NOMO-1 treated with DMSO at 0.1 percent for 48 hours (cell line): ENCODE measurements around the gene BTN2A1.
"Not testable (repeated sequence)": the region's sequence is repeated elsewhere in the genome, so short reads cannot be mapped to it uniquely, and the experiment has no call there.

Experiments used
- DNase-seq: peaks from one replicate; lab custom pipeline; 2025; ENCODE audit not compliant: unreplicated experiment; lab: John Stamatoyannopoulos, UW

The BTN2A1 gene

DNA sequence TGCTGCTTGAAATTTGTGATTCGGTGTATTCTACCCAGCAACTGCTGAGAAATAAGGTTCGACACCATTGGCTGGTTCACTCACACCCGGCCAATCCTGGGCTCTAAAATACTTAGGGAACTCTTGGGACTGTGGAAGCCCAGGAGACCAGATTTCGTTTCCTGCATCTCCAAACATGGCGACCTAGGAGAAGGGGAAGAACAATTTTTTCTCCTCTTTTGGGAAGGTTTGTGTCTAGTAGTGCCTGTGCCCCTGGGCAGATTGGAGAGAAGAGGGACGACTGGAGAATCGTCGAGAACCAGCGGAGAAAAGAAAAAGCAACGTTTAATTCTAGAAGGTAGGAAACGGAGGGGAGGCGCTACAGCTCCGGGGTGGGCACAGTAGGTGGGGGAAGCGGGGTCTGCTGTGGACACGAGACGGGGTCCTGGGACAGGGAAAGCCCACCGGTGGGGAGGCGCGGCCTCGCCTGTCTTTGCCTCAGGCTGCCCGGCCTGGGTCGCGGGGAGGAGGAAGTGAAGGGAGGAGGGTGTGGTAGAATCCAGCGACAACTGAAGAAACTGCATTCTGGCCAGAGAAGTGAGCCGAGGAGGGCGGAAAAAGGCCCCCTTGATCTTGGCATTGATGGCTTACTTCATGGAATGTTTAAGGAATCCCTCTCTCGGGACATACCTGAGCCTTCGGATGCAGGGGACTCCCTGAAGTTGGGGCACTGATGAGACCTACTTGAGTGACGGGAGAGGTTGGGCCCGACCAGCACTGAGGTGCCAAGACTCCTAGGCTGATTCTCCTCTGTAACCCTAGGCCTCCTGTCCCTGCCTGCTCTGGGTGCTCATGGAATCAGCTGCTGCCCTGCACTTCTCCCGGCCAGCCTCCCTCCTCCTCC lies at the start of gene BTN2A1:
Gene BTN2A1 (plus strand): TSS at position 150 of the 883 bp plus-strand sequence. CDS start 682 bp downstream, at position 832.
- peak; percentile 88 for DNase-seq

DNA sequence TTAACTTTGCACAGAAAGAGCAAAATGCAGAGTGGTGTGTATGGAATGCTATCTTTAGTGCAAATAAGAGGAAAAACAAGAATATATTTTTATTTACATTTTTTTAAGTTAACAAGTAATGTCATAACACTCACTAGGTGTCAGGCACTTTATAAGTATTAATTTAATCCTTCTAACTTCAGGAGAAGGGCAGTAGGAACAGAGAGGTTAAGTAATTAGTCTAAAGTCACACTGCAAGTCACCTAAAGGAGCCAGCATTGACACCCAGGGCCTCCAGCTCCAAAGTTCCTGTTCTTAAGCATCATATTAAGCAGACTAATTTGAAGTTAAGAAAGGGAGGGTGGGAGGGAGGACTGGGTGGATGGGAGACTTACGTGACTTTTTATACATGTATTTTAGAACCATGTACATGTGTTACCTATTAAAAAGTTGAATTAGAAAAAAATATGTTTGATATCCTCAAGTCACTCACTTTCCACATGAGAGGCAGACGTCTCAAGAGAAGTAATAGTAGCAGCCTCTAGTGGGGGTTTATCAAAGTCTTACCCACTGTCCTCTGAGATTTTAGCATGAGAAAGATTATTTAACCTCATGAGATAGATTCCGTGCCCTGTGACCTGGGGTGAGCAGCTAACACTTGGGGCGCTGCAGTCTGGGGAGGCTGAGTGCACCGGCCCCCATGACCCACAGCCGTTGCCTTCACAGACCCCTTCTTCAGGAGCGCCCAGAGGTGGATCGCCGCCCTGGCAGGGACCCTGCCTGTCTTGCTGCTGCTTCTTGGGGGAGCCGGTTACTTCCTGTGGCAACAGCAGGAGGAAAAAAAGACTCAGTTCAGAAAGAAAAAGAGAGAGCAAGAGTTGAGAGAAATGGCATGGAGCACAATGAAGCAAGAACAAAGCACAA lies 48.7 kb upstream of the BTN2A1 start:
- no peak for DNase-seq

DNA sequence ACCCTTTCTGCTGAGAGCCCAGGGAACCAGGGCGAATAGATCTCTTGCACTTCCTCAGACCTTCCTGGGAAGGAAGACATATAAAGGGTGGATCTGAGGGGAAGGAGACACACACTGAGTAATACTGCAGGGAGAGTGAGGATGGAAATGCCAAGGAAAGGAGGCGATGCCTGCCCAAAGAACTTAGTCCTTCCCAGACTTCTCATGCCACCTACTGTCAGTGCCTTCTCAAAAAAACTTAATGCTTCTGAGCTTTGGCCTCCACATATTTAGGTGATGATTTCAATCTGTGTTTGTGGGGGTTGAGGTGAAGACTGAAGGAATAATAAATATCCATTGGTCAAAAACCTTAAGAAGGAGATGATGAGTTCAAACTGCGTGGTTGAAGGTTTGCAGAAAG lies 46.0 kb upstream of the BTN2A1 start:
- no peak for DNase-seq

DNA sequence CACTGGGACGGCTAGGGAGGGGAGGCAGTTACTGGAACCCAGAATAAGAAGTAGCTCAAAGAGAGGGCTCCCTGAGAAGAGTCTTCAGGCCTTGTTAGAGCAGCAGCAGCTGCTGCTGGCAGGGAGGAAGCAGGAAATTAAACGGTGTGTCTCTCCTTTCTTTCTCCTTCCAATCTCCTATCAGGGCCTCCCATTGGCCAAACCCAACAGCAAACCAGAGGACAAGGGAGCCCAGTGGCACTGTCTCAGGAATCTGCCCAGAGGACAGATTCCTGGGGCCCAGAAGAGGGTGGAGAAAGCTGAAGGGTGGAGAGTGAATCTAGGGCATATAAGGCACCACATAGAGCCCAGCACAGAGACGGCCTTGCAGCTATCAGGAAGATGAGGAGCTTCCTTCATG lies 45.5 kb upstream of the BTN2A1 start:
- no peak for DNase-seq

DNA sequence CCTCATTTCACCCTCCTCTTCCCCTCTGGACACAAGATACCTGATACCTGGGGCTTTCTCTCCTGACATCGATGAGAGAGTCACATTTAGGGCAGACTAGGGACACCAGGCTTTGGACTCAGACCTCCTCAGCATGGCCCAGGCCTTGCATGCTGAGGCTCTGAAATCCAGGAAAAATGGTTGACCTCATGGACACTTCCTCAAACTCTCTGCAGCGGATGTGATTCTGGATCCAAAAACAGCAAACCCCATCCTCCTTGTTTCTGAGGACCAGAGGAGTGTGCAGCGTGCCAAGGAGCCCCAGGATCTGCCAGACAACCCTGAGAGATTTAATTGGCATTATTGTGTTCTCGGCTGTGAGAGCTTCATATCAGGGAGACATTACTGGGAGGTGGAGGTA lies 44.8 kb upstream of the BTN2A1 start:
- DNase-seq = no peak

DNA sequence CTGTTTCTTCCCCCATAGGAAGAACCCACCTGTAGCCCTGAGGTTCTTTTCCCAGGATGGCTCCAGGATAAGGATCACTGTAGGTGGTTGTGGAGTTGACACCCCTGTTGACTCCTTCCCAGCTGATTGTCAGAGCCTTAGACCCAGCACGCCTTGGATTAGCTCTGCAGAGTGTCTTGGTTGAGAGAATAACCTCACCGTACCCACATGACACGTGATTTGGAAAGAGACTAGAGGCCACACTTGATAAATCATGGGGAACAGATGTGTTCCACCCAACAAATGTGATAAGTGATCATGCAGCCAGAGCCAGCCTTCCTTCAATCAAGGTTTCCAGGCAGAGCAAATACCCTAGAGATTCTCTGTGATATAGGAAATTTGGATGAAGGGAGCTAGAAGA lies 43.5 kb upstream of the BTN2A1 start:
- no peak for DNase-seq

DNA sequence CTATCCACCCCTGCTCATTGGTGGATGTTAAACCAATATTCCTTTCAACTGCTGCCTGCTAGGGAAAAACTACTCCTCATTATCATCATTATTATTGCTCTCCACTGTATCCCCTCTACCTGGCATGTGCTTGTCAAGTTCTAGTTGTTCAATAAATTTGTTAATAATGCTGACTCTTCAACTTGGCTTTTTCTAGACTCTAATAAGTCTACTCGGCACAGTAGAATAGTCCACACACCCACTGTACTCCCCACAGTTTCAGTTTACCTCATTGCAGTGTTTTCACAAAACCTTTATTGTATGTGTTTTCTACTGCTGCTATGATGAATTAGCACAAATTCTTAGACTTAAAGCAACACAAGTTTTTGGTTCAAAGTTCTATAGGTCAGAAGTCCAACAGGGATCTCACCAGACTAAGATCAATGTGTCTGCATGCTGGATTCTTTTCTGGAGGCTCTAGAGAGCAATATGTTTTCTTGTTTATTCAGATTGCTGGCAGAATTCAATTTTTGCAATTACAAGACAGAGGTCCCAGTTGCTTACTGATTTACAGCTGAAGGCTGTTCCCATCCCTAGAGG lies 42.6 kb upstream of the BTN2A1 start:
- DNase-seq = no peak

DNA sequence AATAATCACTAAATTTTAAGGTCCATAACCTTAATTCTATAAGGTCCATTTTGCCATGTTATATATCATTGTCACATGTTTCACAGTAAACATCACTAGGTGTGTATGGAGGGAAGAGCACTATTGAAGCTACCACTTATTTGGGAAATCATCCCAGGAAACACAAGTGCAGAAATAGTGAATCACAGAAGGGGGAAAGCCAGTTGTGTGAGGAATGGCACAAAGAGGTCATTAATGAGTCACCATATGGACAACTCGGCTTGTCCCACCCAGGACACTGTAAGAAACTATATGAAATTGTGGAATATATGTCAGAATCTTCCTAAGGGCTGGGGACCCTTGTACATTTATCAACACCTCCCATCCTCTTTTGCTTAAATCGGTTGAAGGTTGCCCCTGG lies 42.0 kb upstream of the BTN2A1 start:
- DNase-seq = no peak

DNA sequence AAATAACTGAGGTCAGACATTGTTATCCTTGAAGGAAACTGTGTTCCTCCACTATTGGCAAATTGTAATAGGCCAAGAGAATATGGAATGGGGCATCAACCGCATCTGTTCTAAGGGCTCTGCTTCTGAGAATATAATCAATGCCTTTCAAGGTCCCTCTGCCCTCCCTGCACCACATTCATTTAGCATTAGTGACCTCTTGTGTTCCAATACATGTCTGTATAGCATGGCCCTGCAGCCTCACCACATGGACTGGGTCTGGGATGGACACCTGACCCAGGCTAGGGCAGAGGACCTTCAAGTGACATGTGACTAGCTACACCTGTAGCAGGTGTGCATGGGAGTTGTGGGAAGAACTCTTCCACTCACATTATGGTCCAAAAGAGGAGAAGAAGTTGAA lies 41.5 kb upstream of the BTN2A1 start:
- no peak for DNase-seq

DNA sequence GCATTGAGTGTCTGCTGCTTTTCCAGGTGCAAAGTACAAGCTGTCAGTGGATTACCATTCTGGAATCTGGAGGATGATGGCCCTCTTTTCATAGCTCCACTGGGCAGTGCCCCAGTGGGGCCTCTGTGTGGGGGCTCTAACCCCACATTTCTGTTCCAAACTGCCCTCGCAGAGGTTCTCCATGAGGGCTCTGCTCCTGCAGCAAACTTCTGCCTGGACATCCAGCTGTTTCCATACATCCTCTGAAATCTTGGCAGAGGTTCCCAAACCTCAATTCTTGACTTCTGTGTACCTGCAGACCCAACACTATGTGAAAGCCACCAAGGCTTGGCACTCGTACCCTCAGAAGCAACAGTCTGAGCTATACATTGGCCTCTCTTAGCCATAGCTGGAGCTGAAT lies 39.7 kb upstream of the BTN2A1 start:
- not testable (repeated sequence) for DNase-seq

DNA sequence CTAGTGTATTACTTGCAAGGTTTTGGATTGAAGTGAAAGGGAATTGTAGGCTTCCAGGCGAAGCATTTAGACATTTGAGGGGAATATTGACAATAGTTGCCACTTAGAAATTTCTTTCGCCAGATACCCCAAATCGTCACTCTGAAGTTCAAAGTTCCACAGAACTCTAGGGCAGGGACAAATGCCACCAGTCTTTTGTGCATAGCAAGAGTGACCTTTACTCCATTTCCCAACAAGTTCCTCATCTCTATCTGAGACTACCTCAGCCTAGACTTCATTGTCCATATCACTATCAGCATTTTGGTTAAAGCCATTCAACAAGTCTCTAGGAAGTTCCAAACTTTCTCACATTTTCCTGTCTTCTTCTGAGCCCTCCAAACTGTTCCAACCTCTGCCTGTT lies 39.0 kb upstream of the BTN2A1 start:
- not testable (repeated sequence) for DNase-seq

DNA sequence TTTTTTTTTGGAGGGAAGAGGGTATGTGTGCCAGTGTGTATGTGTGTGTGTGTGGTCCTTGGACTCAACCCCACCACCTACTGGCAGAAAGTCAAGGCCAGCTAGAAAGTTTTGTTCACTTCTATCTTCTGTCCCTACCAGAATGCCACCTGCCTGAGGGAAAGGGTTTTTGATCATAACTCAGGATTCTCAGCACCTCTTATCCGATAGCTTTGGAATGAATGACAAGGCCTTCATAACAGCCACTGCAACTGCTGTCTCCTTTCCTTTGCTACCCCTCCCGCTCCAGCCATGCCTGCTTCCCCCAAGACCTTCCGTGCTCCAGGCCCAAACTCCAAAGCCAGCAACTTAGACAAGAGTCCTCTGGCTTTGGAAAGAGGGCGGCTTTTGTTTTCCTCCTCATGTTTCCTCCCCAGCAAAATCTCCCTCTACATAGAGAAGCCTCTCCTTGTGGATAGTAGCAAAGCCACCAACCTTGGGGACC lies 37.0 kb upstream of the BTN2A1 start:
- DNase-seq = peak; percentile 32

DNA sequence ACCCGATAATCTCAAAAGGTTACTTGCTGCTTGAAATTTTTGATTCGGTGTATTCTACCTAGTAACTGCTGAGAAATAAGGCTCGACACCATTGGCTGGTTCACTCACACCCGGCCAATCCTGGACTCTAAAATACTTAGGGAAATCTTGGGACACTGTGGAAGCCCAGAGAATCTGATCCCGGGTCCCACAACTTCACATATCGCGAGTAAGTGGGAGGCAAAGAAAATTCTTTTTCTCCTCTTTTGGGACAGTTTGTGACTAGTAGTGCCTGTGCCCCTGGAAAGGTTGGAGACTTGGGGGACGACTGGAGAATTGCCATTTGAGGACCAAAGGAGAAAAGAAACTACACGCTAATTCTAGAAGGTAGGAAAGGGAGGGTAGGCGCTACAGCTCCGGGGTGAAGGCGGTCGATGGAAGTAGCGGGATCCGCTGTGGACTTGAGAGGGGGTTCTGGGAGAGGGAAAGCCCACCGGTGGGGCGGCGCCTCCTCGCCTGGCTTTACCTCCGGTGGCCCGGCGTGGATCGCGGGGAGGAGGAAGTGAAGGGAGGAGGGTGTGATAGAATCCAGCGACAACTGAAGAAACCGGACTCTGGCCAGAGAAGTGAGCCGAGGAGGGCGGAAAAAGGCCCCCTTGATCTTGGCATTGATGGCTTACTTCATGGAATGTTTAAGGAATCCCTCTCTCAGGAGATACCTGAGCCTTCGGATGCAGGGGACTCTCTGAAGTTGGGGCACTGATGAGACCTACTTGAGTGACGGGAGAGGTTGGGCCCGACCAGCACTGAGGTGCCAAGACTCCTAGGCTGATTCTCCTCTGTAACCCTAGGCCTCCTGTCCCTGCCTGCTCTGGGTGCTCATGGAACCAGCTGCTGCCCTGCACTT lies 36.3 kb upstream of the BTN2A1 start:
- peak; percentile 75 for DNase-seq

DNA sequence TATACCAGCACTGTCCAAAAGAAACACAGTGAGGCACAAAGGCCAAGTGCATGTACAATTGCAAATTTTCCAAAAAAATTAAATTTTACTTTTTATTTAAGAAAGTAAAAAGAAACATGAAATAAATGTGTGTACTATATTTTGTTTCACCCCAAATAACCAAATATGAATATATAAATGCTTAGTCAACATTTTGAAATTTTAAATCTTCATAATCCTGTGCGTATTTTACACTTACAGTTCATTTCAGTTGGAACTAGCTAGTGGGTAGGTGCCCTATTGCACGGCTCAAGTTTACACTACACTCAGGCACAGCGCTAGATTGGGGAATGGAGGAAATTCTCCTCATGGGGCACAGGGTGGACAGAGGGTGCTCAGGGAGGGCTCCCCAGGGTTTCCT lies 35.4 kb upstream of the BTN2A1 start:
- no peak for DNase-seq

DNA sequence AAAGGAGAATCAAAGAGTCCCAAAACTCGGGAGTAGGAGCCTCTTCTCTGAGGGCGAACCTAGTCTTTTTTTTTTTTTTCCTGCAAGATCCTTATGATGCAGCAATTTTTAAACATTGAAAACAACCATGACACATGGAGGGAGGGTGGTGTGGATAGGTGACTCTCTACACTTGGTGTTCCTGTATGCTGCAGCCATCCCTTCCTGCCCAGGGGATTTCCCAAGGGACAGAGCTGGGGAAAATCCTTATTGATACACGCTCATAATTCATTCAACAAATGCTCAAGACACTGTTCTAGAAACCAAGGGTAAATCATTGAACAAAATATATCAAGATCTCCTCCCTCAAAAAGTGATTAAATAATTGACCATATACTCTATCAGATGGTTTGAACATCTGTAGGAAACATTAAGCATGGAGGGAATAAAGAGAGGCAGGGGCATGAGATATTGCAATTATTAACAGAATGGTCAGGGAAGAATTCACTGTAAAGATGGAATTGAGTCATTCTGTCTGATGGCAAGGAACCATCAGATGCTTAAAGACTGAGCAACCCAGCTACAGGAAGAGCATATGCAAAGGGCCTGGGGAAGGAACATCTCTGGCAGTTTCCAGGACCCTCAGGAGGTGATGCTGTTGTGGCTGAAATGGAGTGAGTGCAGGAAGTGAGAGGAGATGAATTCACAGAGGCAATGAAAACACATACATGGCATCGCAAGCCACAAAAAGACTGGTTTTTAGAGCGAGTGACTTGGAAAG lies 30.9 kb upstream of the BTN2A1 start:
- DNase-seq = no peak

DNA sequence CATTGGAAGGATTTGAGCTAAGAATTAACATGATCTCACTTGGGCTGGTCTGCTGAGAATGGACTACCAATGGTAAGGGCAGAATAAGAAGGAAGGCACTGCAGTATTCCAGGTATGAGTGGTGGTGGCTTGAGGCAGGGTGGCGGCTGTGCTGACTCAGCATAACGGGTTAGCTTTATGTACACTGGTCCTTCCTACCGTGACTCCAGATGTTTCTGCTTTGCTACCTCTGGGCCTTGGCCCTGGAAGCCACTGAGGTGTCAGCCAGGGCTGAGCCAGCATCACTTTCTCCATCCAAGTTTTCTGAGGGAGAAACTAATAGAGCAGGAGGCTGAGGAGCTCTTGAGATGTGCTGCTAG lies 30.3 kb upstream of the BTN2A1 start:
- no peak for DNase-seq

DNA sequence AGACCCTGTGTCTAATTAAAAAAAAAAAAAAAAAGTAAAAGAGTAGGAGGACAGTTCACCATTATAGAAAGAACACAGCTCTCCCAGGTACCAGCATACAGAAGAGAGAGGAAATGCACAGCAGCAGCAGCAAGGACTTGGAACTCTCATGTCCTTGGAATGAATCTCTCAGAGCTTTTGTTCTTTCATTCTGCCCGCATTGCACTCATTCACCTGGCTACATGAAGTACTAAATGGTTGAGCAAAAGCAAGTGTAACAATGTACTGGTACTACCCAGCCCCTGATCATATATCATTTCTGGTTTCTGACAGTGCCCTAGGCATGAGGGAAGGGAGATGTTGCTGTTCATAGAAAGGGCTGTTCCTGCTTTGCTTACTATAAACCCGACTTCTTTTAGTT lies 29.5 kb upstream of the BTN2A1 start:
- DNase-seq = no peak

DNA sequence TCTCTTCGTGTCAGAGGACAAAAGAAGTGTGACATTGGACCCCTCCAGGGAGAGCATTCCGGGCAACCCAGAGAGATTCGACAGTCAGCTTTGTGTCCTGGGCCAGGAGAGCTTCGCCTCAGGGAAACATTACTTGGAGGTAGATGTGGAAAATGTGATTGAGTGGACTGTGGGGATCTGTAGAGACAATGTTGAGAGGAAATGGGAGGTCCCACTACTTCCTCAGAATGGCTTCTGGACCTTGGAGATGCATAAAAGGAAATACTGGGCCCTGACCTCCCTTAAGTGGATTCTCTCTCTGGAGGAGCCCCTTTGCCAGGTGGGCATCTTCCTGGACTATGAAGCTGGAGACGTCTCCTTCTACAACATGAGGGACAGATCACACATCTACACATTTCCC lies 27.0 kb upstream of the BTN2A1 start:
- DNase-seq = no peak

DNA sequence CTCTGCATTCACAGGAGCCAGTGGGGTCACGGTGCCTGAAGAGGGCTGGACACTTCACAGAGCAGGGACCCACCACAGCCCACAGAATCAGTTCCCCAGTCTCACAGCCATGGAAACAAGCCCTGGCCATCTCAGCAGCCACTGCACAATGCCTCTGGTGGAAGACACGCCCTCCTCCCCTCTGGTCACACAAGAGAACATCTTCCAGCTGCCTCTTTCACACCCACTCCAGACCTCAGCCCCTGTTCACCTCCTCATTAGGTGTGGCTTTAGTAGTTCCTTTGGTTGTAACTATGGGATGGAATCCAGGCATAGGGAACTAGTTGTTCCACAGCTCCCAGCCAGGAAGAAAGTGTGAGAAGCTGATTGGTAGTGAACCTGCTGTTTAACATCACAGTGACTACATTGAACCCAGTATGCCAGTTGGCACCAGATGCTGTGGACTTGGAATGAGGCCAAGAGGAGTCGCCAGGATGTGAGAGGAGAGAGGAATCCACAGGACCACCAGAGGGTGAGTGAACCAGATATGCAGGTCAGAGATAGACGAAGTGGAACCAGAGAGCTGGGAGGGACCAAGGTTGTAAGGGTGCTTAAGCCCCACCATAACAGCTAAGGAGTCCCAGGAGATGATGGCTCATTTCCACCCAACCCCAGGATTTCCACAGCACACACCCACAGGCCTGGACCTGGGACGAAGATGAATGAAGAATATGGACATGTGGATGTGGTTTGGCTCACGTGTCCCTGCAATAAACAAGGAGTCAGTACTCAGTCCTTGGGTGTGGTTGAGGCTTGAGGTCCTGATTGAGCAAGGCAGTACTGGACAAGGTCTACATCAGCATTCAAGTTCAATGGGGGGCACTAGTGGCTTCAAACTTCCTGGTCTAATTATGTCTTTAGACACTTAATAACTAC lies 26.2 kb upstream of the BTN2A1 start:
- DNase-seq = no peak
